Gastrocnemius medialis (tissue), 4 donors: ENCODE data around the gene TOMM7. TPM values are rescaled to one million over a fixed set of nuclear protein-coding genes. Genes with fewer than 3 reads are reported as not detected.
"Not testable (repeated sequence)": the region's sequence is repeated elsewhere in the genome, so short reads cannot be mapped to it uniquely, and the experiment has no call there.

Experiments used
- ATAC-seq, 2 donors: fragments of 150-250 bp; one replicate each; pipeline ENCODE4 v1.9.1; 2016
- DNase-seq, 2 donors: peaks; one replicate each; pipeline ENCODE4 v3.0.0-alpha.2; 2019
- H3K27ac ChIP-seq, 4 donors: fragments of 200-600 bp; sonication (generic); 1 replicate in 1 of 4; 2 replicates in 3 of 4; pipeline ENCODE4 v1.5.1; 2016 to 2018; ENCODE audit warnings: mild to moderate bottlenecking in 2 of 4, moderate library complexity in 1 of 4
- H3K27me3 ChIP-seq, 3 donors: fragments of 200-600 bp; sonication (generic) in 2 of 3; 1 replicate in 1 of 3; 2 replicates in 2 of 3; pipeline versions ENCODE4 v1.5.1 to v1.6.0; 2016 to 2019; ENCODE audit warnings: mild to moderate bottlenecking in 1 of 3, moderate library complexity in 1 of 3
- H3K36me3 ChIP-seq, 2 donors: fragments of 200-600 bp; sonication (generic) in 1 of 2; one replicate each; pipeline ENCODE4 v1.5.1; 2017 to 2018
- H3K4me1 ChIP-seq, 2 donors: fragments of 200-600 bp; sonication (generic) in 1 of 2; one replicate each; pipeline ENCODE4 v1.5.1; 2016 to 2017; ENCODE audit warnings: mild to moderate bottlenecking in 2 of 2
- H3K4me3 ChIP-seq, 4 donors: fragments of 200-600 bp; sonication (generic) in 3 of 4; 1 replicate in 1 of 4; 2 replicates in 3 of 4; pipeline ENCODE4 v1.5.1; 2016 to 2019; ENCODE audit warnings: mild to moderate bottlenecking in 2 of 4
- H3K9me3 ChIP-seq, 3 donors: fragments of 200-600 bp; sonication (generic) in 2 of 3; 1 replicate in 1 of 3; 2 replicates in 2 of 3; pipeline ENCODE4 v1.5.1; 2016 to 2019
- POLR2A ChIP-seq, 2 donors: fragments of 450-650 bp; IDR thresholded peaks; one replicate each; pipeline ENCODE4 v1.6.1; 2017; ENCODE audit warnings: antibody characterized with exemption in 2 of 2, mild to moderate bottlenecking in 2 of 2, moderate library complexity in 2 of 2
- in situ Hi-C, 4 donors: fragments of 200-750 bp; cut with MboI; loops; one replicate each; pipeline versions ENCODE4 v1.15.0 to v1.8.0; 2017; ENCODE audit warnings: low sequenced_read_pairs in 4 of 4
- intact Hi-C: fragments of 100-400 bp; cut with DNase I; formaldehyde crosslinking; loops from one replicate; pipeline ENCODE4 v1.15.1; 2023; ENCODE audit warnings: low total_unique reads
- total RNA-seq, 4 donors: library from RNA; depleted of rRNA; stranded (reverse); fragments of >200 nt; gene quantifications; one replicate each; pipeline versions ENCODE4 v1.1.0 to v1.2.3, GENCODE V29; 2016
- TF ChIP-seq, protein P1 (sequence below), 5 experiments: fragments of 450-650 bp in 3 of 5; fragments of 200-600 bp in 2 of 5; sonication (generic) in 2 of 5; IDR thresholded peaks in 4 of 5; conservative IDR thresholded peaks in 1 of 5; 1 replicate in 4 of 5; 2 replicates in 1 of 5; pipeline ENCODE4 v1.5.1; 2016 to 2019; ENCODE audit warnings: antibody characterized with exemption in 5 of 5, mild to moderate bottlenecking in 3 of 5, moderate library complexity in 3 of 5

TOMM7 gene
- total RNA-seq, 4 donors from 2014 or later = 124 to 235 (median 218) TPM

DNA sequence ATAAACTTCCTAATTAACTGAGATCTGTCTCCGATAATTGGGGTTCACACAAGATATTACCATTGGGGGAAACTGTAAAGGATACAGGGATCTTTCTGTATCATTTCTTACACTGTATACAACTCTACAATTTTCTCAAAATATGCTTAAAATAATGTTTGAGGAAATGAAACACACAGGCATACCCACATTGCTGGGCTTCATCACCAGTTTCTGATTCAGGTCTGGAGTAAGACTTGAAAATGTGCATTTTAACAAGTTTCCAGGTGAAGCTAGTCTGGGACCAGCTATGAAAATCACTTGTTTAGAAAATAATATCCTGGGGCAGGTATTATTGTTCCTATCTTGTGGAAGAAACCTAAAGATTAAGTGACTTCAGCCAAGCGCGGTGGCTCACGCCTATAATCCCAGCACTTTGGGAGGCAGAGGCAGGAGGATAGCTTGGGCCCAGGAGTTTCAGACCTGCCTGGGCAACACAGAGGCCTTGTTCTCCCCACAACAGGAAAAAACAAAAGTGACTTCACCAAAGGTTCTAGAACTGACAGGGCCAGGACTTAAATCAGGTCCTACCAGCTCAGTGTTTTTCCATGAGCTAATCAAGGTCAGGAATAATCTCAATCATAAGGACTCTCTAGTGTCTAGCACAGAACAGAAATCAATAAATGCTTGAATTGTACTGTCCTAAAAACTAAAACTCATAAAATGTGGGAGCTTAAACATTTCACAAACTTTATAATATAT lies 12.6 kb downstream of the TOMM7 start:
- Histone ChIP-seq H3K36me3 (no peaks in the 10 kb centered on the region), H3K27ac (peak overlapping the region; percentile 53 to 91 (median 72)), H3K4me1 (peaks cover 45 to 48% of the 10 kb centered on the region in 2 donors), H3K27me3 (no peaks in the 10 kb centered on the region), H3K4me3 (no peak overlapping the region), H3K9me3 (no peaks in the 10 kb centered on the region)
- DNase-seq (no peak), ATAC-seq (no peak)
- intact Hi-C loops (no loop called here), in situ Hi-C loops (no loop called here)
- TF ChIP-seq, protein P1, sequence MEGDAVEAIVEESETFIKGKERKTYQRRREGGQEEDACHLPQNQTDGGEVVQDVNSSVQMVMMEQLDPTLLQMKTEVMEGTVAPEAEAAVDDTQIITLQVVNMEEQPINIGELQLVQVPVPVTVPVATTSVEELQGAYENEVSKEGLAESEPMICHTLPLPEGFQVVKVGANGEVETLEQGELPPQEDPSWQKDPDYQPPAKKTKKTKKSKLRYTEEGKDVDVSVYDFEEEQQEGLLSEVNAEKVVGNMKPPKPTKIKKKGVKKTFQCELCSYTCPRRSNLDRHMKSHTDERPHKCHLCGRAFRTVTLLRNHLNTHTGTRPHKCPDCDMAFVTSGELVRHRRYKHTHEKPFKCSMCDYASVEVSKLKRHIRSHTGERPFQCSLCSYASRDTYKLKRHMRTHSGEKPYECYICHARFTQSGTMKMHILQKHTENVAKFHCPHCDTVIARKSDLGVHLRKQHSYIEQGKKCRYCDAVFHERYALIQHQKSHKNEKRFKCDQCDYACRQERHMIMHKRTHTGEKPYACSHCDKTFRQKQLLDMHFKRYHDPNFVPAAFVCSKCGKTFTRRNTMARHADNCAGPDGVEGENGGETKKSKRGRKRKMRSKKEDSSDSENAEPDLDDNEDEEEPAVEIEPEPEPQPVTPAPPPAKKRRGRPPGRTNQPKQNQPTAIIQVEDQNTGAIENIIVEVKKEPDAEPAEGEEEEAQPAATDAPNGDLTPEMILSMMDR (IDR thresholded peaks at IDR 0.05 in 4 of 5, conservative IDR thresholded peaks at IDR 0.05 in 1 of 5) = no peak
- no peak for TF ChIP-seq POLR2A (IDR thresholded peaks at IDR 0.05)

DNA sequence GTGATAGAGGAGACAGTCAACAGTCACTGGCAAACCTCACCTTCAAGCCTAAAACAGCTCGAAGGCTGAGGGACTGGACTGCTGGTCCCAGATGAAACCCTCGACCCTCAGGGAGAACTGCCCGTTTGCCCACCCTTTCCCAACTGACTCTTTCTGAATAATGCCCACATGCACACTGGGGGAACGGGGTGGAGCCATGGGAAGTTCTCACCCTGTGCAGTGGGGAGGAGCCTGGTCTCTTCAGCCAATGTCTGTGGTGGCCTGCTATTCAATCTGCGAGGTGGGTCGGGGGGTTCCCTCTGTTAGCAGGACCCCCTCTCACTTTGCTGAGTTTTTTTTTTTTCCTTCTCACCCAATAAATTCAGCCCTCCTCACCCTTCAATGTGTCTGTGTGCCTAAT lies 14.5 kb downstream of the TOMM7 start:
- in situ Hi-C loops (no loop called here), intact Hi-C loops (no loop called here)
- ATAC-seq (no peak), DNase-seq (no peak)
- Histone ChIP-seq H3K9me3 (no peaks in the 10 kb centered on the region), H3K4me3 (no peak overlapping the region), H3K4me1 (peaks cover 26 to 32% of the 10 kb centered on the region in 2 donors), H3K27me3 (no peaks in the 10 kb centered on the region), H3K36me3 (no peaks in the 10 kb centered on the region), H3K27ac (no peak overlapping the region)
- TF ChIP-seq POLR2A (IDR thresholded peaks at IDR 0.05) = no peak
- TF ChIP-seq, protein P1 (IDR thresholded peaks at IDR 0.05 in 4 of 5, conservative IDR thresholded peaks at IDR 0.05 in 1 of 5) = no peak

DNA sequence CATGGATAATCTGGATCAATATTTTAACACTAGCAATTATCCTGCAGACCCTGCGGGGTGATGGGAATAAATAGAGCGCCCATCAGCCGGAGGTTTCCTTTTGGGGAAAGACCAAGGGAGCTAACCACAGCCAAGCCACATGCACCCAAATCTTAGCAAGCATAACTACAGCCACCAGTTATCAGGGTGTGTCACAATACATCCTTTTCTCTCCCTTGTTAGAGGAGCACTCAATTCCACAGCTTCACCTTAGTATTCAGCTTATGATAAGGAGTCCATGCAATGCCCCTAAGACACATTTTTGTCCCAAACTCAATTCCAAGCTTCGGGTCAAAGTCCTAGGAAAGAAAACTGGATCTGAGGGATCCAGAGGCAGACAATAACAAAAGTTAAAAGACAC lies 15.9 kb downstream of the TOMM7 start:
- intact Hi-C loops = no loop called here
- H3K36me3 ChIP-seq = no peaks in the 10 kb centered on the region
- H3K4me1 ChIP-seq = peaks cover 13 to 19% of the 10 kb centered on the region in 2 donors
- in situ Hi-C loops = no loop called here
- DNase-seq (no peak), ATAC-seq (no peak)
- no peak for TF ChIP-seq POLR2A (IDR thresholded peaks at IDR 0.05)
- TF ChIP-seq, protein P1 (IDR thresholded peaks at IDR 0.05 in 4 of 5, conservative IDR thresholded peaks at IDR 0.05 in 1 of 5) = no peak
- H3K9me3 ChIP-seq = no peaks in the 10 kb centered on the region
- no peak overlapping the region for H3K4me3 ChIP-seq
- no peak overlapping the region for H3K27ac ChIP-seq
- H3K27me3 ChIP-seq = no peaks in the 10 kb centered on the region

DNA sequence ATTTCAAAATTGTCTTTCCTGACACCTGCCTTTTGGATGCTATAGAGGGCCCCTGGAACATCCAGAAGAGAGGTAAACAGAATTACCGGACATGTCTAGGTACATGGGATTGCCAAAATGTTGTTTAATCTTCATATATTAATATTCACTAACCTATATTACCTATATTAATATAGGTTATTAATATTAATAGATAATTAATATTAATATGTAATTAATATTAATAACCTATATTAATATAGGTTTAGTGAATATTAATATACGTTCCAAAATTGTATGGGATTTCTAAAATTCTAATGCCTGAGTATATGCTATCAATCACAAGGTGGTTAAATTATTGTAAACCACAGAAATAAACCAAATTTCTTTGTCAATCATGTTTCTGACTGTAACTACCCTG lies 17.4 kb downstream of the TOMM7 start:
- Histone ChIP-seq H3K27ac (no peak overlapping the region), H3K9me3 (no peaks in the 10 kb centered on the region), H3K27me3 (no peaks in the 10 kb centered on the region), H3K4me3 (no peak overlapping the region), H3K4me1 (peaks cover 0 to 4% of the 10 kb centered on the region in 2 donors), H3K36me3 (no peaks in the 10 kb centered on the region)
- DNase-seq = no peak
- ATAC-seq = no peak
- no peak for TF ChIP-seq POLR2A (IDR thresholded peaks at IDR 0.05)
- TF ChIP-seq, protein P1 (IDR thresholded peaks at IDR 0.05 in 4 of 5, conservative IDR thresholded peaks at IDR 0.05 in 1 of 5) = no peak
- in situ Hi-C loops = no loop called here
- intact Hi-C loops = no loop called here

DNA sequence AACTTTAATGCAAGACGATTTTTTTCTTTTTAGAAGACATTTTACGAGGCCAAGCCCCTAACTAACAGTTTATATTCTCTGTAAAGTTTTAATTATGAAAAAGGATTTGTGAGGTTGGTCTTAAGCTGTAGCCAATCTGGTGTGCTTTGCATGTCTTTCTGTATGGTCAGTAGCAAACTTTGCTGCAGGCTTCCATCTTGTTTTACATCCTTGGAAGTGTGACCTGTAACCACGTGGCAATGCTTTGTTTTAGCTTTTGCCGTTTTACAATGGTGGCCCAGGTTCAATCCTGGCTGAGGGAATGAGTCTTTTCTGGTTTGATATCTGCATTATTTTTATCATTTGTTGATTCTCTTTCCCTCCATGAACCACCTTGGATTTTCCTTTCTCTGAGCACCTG lies 19.8 kb downstream of the TOMM7 start:
- H3K27me3 ChIP-seq, H3K4me3 ChIP-seq, DNase-seq, in situ Hi-C loops, H3K27ac ChIP-seq, intact Hi-C loops, H3K9me3 ChIP-seq, ATAC-seq, H3K36me3 ChIP-seq, H3K4me1 ChIP-seq: not testable (repeated sequence)
